Stromal cell of bone marrow (primary cell): ENCODE measurements around the gene KLHL30.

Experiments
- DNase-seq: peaks from one replicate; pipeline ENCODE4 v3.0.0-alpha.2; 2012; ENCODE audit warnings: low read depth

The KLHL30 gene

DNA sequence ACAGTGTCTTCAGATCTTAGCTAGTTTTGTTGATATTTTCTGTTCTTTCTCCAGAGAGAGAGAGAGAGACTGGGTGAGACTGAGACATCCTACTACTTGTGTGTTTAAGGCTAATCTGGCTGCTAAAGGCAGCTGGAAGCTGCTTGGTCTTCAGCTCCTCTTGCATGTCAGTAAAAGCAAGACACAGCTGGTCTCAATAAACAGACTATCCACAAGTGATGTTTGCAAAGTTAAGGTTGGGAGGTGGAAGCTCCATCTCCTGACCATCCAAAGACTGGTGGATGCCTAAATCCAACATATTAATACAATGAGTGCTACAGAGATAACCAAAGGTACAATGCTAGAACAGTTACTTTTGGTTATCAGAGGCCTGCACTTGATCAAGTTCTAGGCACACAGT, 38.1 kb downstream of the KLHL30 start:
- no peak for DNase-seq

DNA sequence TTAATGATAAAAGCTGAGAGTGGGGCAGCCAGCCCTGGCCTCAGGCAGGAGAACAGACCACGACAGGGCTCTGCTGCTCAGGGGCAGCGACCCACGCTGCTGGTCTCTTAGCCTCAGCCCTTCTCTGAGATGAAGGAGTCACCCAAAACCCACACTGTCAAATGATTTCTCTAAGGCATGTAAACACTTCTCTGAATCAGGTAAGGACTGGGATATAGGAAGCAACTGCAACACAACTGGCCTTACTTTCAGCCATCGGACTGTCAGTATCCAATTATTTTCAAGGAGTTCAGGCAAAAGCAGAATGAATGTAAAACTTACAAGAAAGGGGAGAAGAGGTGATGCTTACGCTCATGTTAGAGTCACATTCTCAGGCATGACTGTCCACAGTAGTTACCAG, 42.1 kb downstream of the KLHL30 start:
- DNase-seq: no peak

DNA sequence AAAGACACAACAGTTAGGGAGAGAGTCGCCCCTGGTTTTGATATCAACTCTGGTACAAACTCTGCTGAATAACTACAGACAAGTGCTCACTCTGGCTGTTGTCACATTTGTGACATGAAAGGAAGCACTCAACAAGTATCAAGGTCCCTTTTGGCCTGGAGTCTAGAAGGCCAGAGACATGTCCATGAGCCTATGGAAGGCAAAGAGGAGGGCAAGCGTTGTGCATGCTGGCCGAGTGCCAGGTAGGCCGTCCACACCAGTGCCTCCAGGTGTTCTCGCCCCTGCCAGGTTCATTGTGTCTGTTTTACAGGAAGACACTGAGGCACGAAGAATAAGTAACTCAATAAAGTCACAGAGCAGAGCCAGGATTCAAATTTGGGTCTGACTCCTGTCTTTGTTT, 43.9 kb downstream of the KLHL30 start:
- no peak for DNase-seq

DNA sequence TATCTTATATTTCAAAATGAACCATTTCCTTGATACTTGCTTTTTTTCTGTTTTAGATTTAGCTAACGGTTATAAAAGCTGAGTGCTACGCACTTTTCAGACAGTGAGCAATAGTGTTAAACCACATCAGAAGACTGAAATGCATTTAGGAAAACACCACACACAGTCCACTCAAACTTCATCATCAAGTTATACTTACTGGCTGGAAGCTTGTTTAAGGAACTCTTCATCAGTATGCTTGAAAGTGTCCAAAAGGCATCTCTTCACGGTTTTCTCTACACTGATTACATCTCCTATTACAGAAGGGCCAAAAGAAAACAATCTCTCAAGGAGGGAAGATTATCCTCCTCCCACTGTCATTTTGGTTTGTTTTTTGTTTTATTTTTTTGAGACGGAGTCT, 45.4 kb downstream of the KLHL30 start:
- no peak for DNase-seq

DNA sequence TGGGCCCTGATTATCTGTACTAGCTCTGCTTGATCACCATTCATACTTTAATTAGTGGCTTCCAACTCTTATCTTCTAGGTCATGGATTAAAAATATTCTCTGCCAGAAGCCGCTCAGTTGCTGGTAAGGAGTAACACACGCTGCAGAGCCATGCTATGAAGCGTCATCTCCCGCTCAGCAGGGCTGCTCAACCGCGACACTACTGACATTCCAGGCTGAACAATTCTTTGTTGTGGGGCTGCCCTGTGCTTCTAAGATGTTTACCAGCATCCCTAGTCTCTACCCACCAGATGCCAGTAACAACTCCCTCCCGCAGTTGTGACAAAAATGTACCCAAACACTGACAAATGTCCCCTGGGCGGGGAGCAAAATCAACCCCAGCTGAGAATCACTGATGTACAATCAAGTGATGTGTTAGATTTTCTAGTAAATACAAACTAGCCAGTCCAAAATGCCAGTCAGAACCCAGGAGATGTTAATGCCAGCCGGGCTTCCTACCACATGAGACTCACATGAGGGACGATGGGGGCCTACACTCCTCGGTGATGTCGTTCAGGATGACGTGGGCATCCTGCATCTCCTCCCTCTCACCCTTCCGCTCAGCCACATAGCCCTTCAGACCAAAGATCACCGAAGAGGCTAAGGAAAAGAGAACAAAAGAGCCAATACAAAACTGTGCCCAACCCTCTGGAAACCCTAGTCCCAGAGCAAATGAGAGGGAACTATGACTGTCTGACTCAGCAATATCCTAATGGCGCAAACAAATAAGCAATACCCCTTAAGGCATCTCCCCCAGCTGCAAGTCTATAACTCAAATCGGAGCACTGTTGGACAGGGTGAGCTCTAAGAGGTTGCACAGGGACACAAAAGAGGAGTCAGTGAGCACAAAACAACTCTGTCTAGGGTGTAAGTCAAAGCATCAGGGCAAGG, 49.4 kb downstream of the KLHL30 start:
- no peak for DNase-seq

DNA sequence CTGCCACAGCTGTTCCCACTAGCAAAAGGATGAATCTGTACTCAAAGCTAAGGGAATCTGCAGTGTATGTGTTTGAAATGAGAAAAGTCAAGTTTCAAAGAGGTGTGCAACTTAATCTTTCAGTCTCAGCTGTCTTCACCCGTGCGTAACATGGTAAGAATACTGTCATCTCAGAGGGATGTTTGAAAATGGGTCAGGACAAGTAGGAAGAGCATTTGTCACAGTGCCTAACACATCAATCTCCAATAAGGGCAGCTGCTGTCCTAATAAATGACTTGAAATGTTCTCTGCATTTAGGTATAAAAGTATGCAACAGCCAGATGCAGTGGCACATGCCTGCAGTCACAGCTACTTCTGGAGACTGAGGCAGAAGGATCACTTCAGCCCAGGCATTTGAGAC, 52.0 kb downstream of the KLHL30 start:
- no peak for DNase-seq
